Measurements from ENCODE around the gene CCDC191. TPM values are rescaled to one million over a fixed set of nuclear protein-coding genes. Genes with fewer than 3 reads are reported as not detected.

The CCDC191 gene
- total and polyA plus RNA-seq, 2 donors: 2.5 to 7.3 TPM

DNA sequence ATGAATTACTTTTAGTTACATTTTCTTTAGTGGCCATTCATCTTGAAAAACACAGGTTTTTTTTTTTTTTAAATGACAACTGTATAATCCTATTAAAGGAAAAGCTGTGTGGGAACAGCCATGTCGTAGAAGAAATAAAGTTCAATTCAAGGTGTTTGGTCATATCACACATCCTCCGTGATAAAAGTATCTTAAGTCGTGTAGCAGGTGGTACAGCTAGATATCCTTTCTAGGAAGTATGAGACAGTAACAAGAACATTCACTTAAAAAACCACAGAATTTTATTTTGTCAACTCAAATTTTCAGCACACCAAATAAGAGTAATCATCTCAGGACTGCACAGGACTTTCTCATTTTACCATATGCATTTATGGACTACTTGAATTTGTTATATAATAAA, 92.4 kb downstream of the CCDC191 start:
- Histone ChIP-seq H3K27me3 (ENCODE audit: control insufficient read depth in 2 of 2, insufficient read depth in 1 of 2, low read length in 1 of 2) (no peaks in the 10 kb centered on the region), H3K27ac (ENCODE audit: low read depth in 1 of 2, low read length in 1 of 2) (no peak overlapping the region), H3K4me3 (ENCODE audit: low read length in 2 of 2) (no peak overlapping the region), H3K4me1 (ENCODE audit: control insufficient read depth in 2 of 2, insufficient read depth in 2 of 2, low read length in 2 of 2) (no peaks in the 10 kb centered on the region), H3K36me3 (ENCODE audit: control insufficient read depth in 2 of 2, insufficient read depth in 2 of 2, low read length in 1 of 2) (no peaks in the 10 kb centered on the region), H3K9me3 (ENCODE audit: control insufficient read depth in 2 of 2, insufficient read depth in 1 of 2, low read length in 1 of 2) (no peaks in the 10 kb centered on the region)
- no peak for DNase-seq (ENCODE audit: low read depth in 6 of 9, low spot score in 9 of 9)
- 18% methylated on average over 3 of the region's 3 CpGs for WGBS

- Histone ChIP-seq H3K27ac (ENCODE audit: low read depth in 1 of 2, low read length in 1 of 2) (no peak overlapping the region), H3K36me3 (ENCODE audit: control insufficient read depth in 2 of 2, insufficient read depth in 2 of 2, low read length in 1 of 2) (peaks cover 0 to 2% of the 10 kb centered on the region in 2 donors), H3K4me1 (ENCODE audit: control insufficient read depth in 2 of 2, insufficient read depth in 2 of 2, low read length in 2 of 2) (peaks cover 4 to 5% of the 10 kb centered on the region in 2 donors), H3K9me3 (ENCODE audit: control insufficient read depth in 2 of 2, insufficient read depth in 1 of 2, low read length in 1 of 2) (no peaks in the 10 kb centered on the region), H3K4me3 (ENCODE audit: low read length in 2 of 2) (no peak overlapping the region), H3K27me3 (ENCODE audit: control insufficient read depth in 2 of 2, insufficient read depth in 1 of 2, low read length in 1 of 2) (peaks cover 0 to 3% of the 10 kb centered on the region in 2 donors)
- WGBS: 85% methylated on average over 8 of the region's 8 CpGs
- no peak for DNase-seq (ENCODE audit: low read depth in 6 of 9, low spot score in 9 of 9)
Measured at GRCh38 chr3:113954091-113954685, 102.1 kb downstream of the CCDC191 start.

DNA sequence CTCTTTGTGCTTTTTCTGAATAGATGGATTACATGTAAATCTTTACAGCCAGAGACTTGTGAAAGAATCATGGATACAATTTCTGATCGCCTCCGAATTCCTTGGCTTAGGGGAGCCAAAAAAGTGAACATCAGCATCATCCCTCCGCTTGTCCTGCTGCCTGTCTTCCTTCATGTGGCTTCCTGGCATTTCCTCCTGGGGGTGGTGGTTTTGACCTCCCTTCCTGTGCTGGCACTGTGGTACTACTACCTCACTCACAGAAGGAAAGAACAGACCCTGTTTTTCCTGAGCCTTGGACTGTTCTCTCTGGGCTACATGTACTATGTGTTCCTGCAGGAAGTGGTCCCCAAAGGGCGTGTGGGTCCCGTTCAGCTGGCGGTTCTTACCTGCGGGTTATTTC, 102.6 kb downstream of the CCDC191 start:
- Histone ChIP-seq H3K9me3 (ENCODE audit: control insufficient read depth in 2 of 2, insufficient read depth in 1 of 2, low read length in 1 of 2) (no peaks in the 10 kb centered on the region), H3K36me3 (ENCODE audit: control insufficient read depth in 2 of 2, insufficient read depth in 2 of 2, low read length in 1 of 2) (peaks cover 0 to 2% of the 10 kb centered on the region in 2 donors), H3K4me1 (ENCODE audit: control insufficient read depth in 2 of 2, insufficient read depth in 2 of 2, low read length in 2 of 2) (peaks cover 4 to 8% of the 10 kb centered on the region in 2 donors), H3K27ac (ENCODE audit: low read depth in 1 of 2, low read length in 1 of 2) (no peak overlapping the region), H3K27me3 (ENCODE audit: control insufficient read depth in 2 of 2, insufficient read depth in 1 of 2, low read length in 1 of 2) (peaks cover 0 to 6% of the 10 kb centered on the region in 2 donors), H3K4me3 (ENCODE audit: low read length in 2 of 2) (no peak overlapping the region)
- 22% methylated on average over 7 of the region's 7 CpGs for WGBS
- DNase-seq (ENCODE audit: low read depth in 6 of 9, low spot score in 9 of 9): no peak

- Histone ChIP-seq H3K9me3 (ENCODE audit: control insufficient read depth in 2 of 2, insufficient read depth in 1 of 2, low read length in 1 of 2) (peaks cover 0 to 3% of the 10 kb centered on the region in 2 donors), H3K27me3 (ENCODE audit: control insufficient read depth in 2 of 2, insufficient read depth in 1 of 2, low read length in 1 of 2) (peaks cover 0 to 14% of the 10 kb centered on the region in 2 donors), H3K36me3 (ENCODE audit: control insufficient read depth in 2 of 2, insufficient read depth in 2 of 2, low read length in 1 of 2) (peaks cover 0 to 2% of the 10 kb centered on the region in 2 donors), H3K27ac (ENCODE audit: low read depth in 1 of 2, low read length in 1 of 2) (no peak overlapping the region), H3K4me3 (ENCODE audit: low read length in 2 of 2) (no peak overlapping the region), H3K4me1 (ENCODE audit: control insufficient read depth in 2 of 2, insufficient read depth in 2 of 2, low read length in 2 of 2) (peaks cover 4 to 15% of the 10 kb centered on the region in 2 donors)
- no peak for DNase-seq (ENCODE audit: low read depth in 6 of 9, low spot score in 9 of 9)
Measured at GRCh38 chr3:113952921-113953320, 103.4 kb downstream of the CCDC191 start.

DNA sequence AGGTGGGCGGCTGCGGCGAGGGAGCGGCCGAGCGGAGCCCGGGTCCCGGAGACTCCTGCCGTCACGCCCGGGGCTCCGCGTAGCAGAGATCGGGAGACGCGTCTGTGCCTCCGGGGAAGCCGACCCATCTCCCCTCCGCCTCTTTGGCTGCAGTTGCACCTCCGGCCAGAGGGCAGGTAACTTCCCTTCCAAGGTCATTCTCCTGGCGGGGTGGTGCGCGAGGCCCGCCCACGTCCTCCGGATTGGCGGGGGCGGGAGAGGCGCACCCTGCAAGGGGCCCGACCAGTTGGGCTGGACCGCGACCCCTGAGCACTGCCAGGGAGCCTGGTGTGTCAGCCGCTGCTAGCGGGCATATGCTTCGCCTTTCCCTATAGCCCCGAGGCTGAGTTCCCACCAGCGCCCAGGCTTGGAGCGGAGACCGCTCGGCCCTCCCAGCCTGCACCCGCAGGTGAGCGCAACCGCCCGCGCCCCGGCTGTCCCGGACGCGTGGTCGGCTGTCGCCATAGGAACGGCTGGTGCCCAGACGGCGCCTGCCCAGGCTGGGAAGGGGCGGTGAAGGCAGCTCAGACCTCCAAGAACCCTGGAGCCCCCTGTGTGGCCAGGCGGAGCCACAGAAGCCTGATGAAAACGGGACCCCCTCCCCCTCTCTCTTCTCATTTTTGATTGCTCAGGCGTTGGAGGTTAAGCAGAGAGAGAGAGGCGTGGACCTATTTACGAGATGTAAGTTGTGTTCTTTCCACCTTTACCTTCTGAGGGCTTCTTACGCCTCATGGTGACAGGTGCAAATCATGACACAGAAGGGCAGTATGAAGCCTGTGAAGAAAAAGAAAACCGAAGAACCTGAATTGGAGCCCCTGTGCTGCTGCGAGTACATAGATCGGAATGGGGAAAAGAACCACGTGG, 108.1 kb downstream of the CCDC191 start:
- Histone ChIP-seq H3K4me3 (ENCODE audit: low read length in 2 of 2) (peak overlapping the region; percentile 58 to 72), H3K4me1 (ENCODE audit: control insufficient read depth in 2 of 2, insufficient read depth in 2 of 2, low read length in 2 of 2) (peaks cover 3 to 10% of the 10 kb centered on the region in 2 donors), H3K36me3 (ENCODE audit: control insufficient read depth in 2 of 2, insufficient read depth in 2 of 2, low read length in 1 of 2) (no peaks in the 10 kb centered on the region), H3K27ac (ENCODE audit: low read depth in 1 of 2, low read length in 1 of 2) (no peak overlapping the region), H3K27me3 (ENCODE audit: control insufficient read depth in 2 of 2, insufficient read depth in 1 of 2, low read length in 1 of 2) (peaks cover 0 to 24% of the 10 kb centered on the region in 2 donors), H3K9me3 (ENCODE audit: control insufficient read depth in 2 of 2, insufficient read depth in 1 of 2, low read length in 1 of 2) (peaks cover 0 to 3% of the 10 kb centered on the region in 2 donors)
- WGBS: 5% methylated on average over 65 of the region's 65 CpGs
- peak in 4 of 9 donors; percentile 7 to 26 (median 13) for DNase-seq (ENCODE audit: low read depth in 6 of 9, low spot score in 9 of 9)

GRCh38 chr3:113947372-113948014, 108.8 kb downstream of the CCDC191 start, which contains the start of gene ZDHHC23:
ZDHHC23 (plus strand) TSS chr3:113948013; CDS start chr3:113948803, 790 bp downstream.
- H3K9me3 ChIP-seq (ENCODE audit: control insufficient read depth in 2 of 2, insufficient read depth in 1 of 2, low read length in 1 of 2): peaks cover 0 to 3% of the 10 kb centered on the region in 2 donors
- peak in 7 of 9 donors; percentile 22 to 63 (median 41) for DNase-seq (ENCODE audit: low read depth in 6 of 9, low spot score in 9 of 9)
- peaks cover 0 to 24% of the 10 kb centered on the region in 2 donors for H3K27me3 ChIP-seq (ENCODE audit: control insufficient read depth in 2 of 2, insufficient read depth in 1 of 2, low read length in 1 of 2)
- no peak within 1 kb of the TSS for H3K27ac ChIP-seq (ENCODE audit: low read depth in 1 of 2, low read length in 1 of 2)
- peaks cover 3 to 10% of the 10 kb centered on the region in 2 donors for H3K4me1 ChIP-seq (ENCODE audit: control insufficient read depth in 2 of 2, insufficient read depth in 2 of 2, low read length in 2 of 2)
- H3K36me3 ChIP-seq (ENCODE audit: control insufficient read depth in 2 of 2, insufficient read depth in 2 of 2, low read length in 1 of 2): no peaks in the 10 kb centered on the region
- peak within 1 kb of the TSS; percentile 58 to 72 for H3K4me3 ChIP-seq (ENCODE audit: low read length in 2 of 2)
- under 1% methylated on average over 80 of the region's 80 CpGs for WGBS

DNA sequence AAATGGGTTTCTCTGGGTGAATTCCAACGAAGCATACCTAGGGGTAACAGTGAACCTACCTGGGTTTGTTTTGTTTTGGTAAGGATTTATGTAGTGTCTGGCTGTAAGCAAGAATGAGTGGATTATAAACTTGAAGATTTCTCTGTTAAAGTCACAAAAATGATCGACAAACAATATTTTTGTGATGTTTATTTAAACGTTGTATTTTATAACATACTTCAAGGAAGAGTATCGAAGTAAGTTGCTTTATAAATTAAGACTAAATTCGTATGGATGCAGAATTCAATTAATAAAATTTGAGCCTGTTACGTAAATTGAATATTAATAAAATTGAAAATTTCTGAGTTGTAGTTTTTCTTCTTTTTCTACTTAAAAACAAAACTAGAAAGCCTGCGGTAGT, 109.5 kb downstream of the CCDC191 start:
- Histone ChIP-seq H3K4me3 (ENCODE audit: low read length in 2 of 2) (no peak overlapping the region), H3K36me3 (ENCODE audit: control insufficient read depth in 2 of 2, insufficient read depth in 2 of 2, low read length in 1 of 2) (no peaks in the 10 kb centered on the region), H3K4me1 (ENCODE audit: control insufficient read depth in 2 of 2, insufficient read depth in 2 of 2, low read length in 2 of 2) (peaks cover 3 to 10% of the 10 kb centered on the region in 2 donors), H3K27ac (ENCODE audit: low read depth in 1 of 2, low read length in 1 of 2) (no peak overlapping the region), H3K9me3 (ENCODE audit: control insufficient read depth in 2 of 2, insufficient read depth in 1 of 2, low read length in 1 of 2) (peaks cover 0 to 3% of the 10 kb centered on the region in 2 donors), H3K27me3 (ENCODE audit: control insufficient read depth in 2 of 2, insufficient read depth in 1 of 2, low read length in 1 of 2) (peaks cover 0 to 24% of the 10 kb centered on the region in 2 donors)
- 90% methylated on average over 7 of the region's 7 CpGs for WGBS
- no peak for DNase-seq (ENCODE audit: low read depth in 6 of 9, low spot score in 9 of 9)

- Histone ChIP-seq H3K4me1 (ENCODE audit: control insufficient read depth in 2 of 2, insufficient read depth in 2 of 2, low read length in 2 of 2) (no peaks in the 10 kb centered on the region), H3K9me3 (ENCODE audit: control insufficient read depth in 2 of 2, insufficient read depth in 1 of 2, low read length in 1 of 2) (peaks cover 0 to 3% of the 10 kb centered on the region in 2 donors), H3K27me3 (ENCODE audit: control insufficient read depth in 2 of 2, insufficient read depth in 1 of 2, low read length in 1 of 2) (no peaks in the 10 kb centered on the region), H3K27ac (ENCODE audit: low read depth in 1 of 2, low read length in 1 of 2) (no peak overlapping the region), H3K4me3 (ENCODE audit: low read length in 2 of 2) (no peak overlapping the region), H3K36me3 (ENCODE audit: control insufficient read depth in 2 of 2, insufficient read depth in 2 of 2, low read length in 1 of 2) (no peaks in the 10 kb centered on the region)
- WGBS: 31% methylated on average over 5 of the region's 5 CpGs
- no peak for DNase-seq (ENCODE audit: low read depth in 6 of 9, low spot score in 9 of 9)
Measured at GRCh38 chr3:113927556-113927955, 128.8 kb downstream of the CCDC191 start.
